Upper lobe of right lung (tissue), 1 donor: ENCODE measurements around the gene WBP1L. TPM values are rescaled to one million over a fixed set of nuclear protein-coding genes. Genes with fewer than 3 reads are reported as not detected.

ENCODE experiments used
- ATAC-seq: fragments of 200-7000 bp; cut with Tn5 transposase; one replicate; pipeline ENCODE4 v1.9.1; 2020; ENCODE audit warnings: mild to moderate bottlenecking, moderate library complexity
- DNase-seq: peaks from one replicate; pipeline ENCODE4 v3.0.0-alpha.2; 2020
- H3K27ac ChIP-seq: fragments of 200-600 bp; one replicate; pipeline ENCODE4 v1.8.0; 2022
- H3K27me3 ChIP-seq: fragments of 200-600 bp; one replicate; pipeline ENCODE4 v1.8.0; 2022; ENCODE audit warnings: mild to moderate bottlenecking
- H3K36me3 ChIP-seq: fragments of 200-600 bp; one replicate; pipeline ENCODE4 v1.8.0; 2022
- H3K4me1 ChIP-seq: fragments of 200-600 bp; one replicate; pipeline ENCODE4 v1.8.0; 2022
- H3K4me3 ChIP-seq: fragments of 200-600 bp; one replicate; pipeline ENCODE4 v1.8.0; 2022; ENCODE audit warnings: mild to moderate bottlenecking
- H3K9me3 ChIP-seq: fragments of 200-600 bp; one replicate; pipeline ENCODE4 v1.8.0; 2022
- CTCF ChIP-seq: fragments of 200-600 bp; IDR thresholded peaks from one replicate; pipeline ENCODE4 v1.8.0; 2022; ENCODE audit warnings: antibody characterized with exemption
- intact Hi-C: fragments of 100-400 bp; cut with DNase I; formaldehyde crosslinking; loops from one replicate; pipeline ENCODE4 v1.11.0; 2022
- total RNA-seq: library from RNA; stranded (reverse); fragmentation: NEBNext Ultra II Directional; extraction: Animal tissue kit (Norgen Biotek cat#: 25700); gene quantifications from one replicate; pipeline ENCODE4 v1.2.1, GENCODE V29; 2021
- donor health status: DM: no; HTN: yes; CAD: no; lungs with severe emphysema.

Gene WBP1L
- total RNA-seq, 1 donor from 2014 or later: 49.0 TPM

GRCh38 chr10:102775201-102775934, 31.6 kb downstream of the WBP1L start:
- no peak for DNase-seq
- no peak for TF ChIP-seq CTCF
- Histone ChIP-seq H3K4me1 (peaks cover 75% of the 10 kb centered on the region), H3K4me3 (peak overlapping the region; percentile 46), H3K9me3 (no peaks in the 10 kb centered on the region), H3K27me3 (no peaks in the 10 kb centered on the region), H3K27ac (peak overlapping the region; percentile 90), H3K36me3 (no peaks in the 10 kb centered on the region)
- intact Hi-C loops: no loop called here
- no peak for ATAC-seq

GRCh38 chr10:102775935-102776669, 32.4 kb downstream of the WBP1L start:
- intact Hi-C loops: no loop called here
- H3K4me1 ChIP-seq: peaks cover 75% of the 10 kb centered on the region
- H3K4me3 ChIP-seq: peak overlapping the region; percentile 46
- TF ChIP-seq CTCF: no peak
- H3K36me3 ChIP-seq: no peaks in the 10 kb centered on the region
- peak overlapping the region; percentile 90 for H3K27ac ChIP-seq
- H3K9me3 ChIP-seq: no peaks in the 10 kb centered on the region
- peak; percentile 80 for DNase-seq
- ATAC-seq: peak; percentile 65
- no peaks in the 10 kb centered on the region for H3K27me3 ChIP-seq

- DNase-seq (peak; percentile 81), ATAC-seq (peak; percentile 89)
- TF ChIP-seq CTCF: no peak
- peak overlapping the region; percentile 46 for H3K4me3 ChIP-seq
- no peaks in the 10 kb centered on the region for H3K9me3 ChIP-seq
- intact Hi-C loops: no loop called here
- peak overlapping the region; percentile 90 for H3K27ac ChIP-seq
- peaks cover 83% of the 10 kb centered on the region for H3K4me1 ChIP-seq
- no peaks in the 10 kb centered on the region for H3K27me3 ChIP-seq
- H3K36me3 ChIP-seq: no peaks in the 10 kb centered on the region
Observed at GRCh38 chr10:102776779-102777456, 33.2 kb downstream of the WBP1L start.

- H3K27me3 ChIP-seq: no peaks in the 10 kb centered on the region
- no peak for ATAC-seq
- TF ChIP-seq CTCF: no peak
- intact Hi-C loops: no loop called here
- H3K4me1 ChIP-seq: peaks cover 89% of the 10 kb centered on the region
- H3K9me3 ChIP-seq: no peaks in the 10 kb centered on the region
- no peak overlapping the region for H3K4me3 ChIP-seq
- H3K27ac ChIP-seq: peak overlapping the region; percentile 90
- H3K36me3 ChIP-seq: no peaks in the 10 kb centered on the region
- no peak for DNase-seq
Observed at GRCh38 chr10:102777711-102778453, 34.1 kb downstream of the WBP1L start.

GRCh38 chr10:102778781-102779180, 35.0 kb downstream of the WBP1L start:
- H3K27ac ChIP-seq: no peak overlapping the region
- no peak for TF ChIP-seq CTCF
- no peaks in the 10 kb centered on the region for H3K27me3 ChIP-seq
- H3K4me1 ChIP-seq: peaks cover 89% of the 10 kb centered on the region
- DNase-seq (no peak), ATAC-seq (no peak)
- intact Hi-C loops: no loop called here
- no peak overlapping the region for H3K4me3 ChIP-seq
- no peaks in the 10 kb centered on the region for H3K9me3 ChIP-seq
- H3K36me3 ChIP-seq: no peaks in the 10 kb centered on the region
